Activated naive CD8-positive, alpha-beta T cell (primary cell): ENCODE data around the gene SHMT2.

Experiments used
- H3K27ac Mint-ChIP-seq: one replicate; pipeline ENCODE4 v1.8.0; 2021; ENCODE audit warnings: mixed read lengths
- H3K27me3 Mint-ChIP-seq: one replicate; pipeline ENCODE4 v1.8.0; 2021; ENCODE audit warnings: mixed read lengths
- H3K36me3 Mint-ChIP-seq: one replicate; pipeline ENCODE4 v1.8.0; 2021; ENCODE audit warnings: mixed read lengths
- H3K4me1 Mint-ChIP-seq: one replicate; pipeline ENCODE4 v1.8.0; 2021; ENCODE audit warnings: low read depth, mixed read lengths
- H3K4me3 Mint-ChIP-seq: one replicate; pipeline ENCODE4 v1.8.0; 2021; ENCODE audit warnings: mild to moderate bottlenecking, mixed read lengths
- H3K9me3 Mint-ChIP-seq: one replicate; pipeline ENCODE4 v1.8.0; 2021; ENCODE audit warnings: low read depth, mixed read lengths

Gene SHMT2

GRCh38 chr12:57224973-57225679 is 4.4 kb upstream of the SHMT2 start:
- Mint-ChIP-seq H3K36me3 (peaks cover 2% of the 10 kb centered on the region), H3K27ac (no peak overlapping the region), H3K4me3 (peak overlapping the region; percentile 27), H3K9me3 (no peaks in the 10 kb centered on the region), H3K27me3 (peaks cover 33% of the 10 kb centered on the region), H3K4me1 (peaks cover 55% of the 10 kb centered on the region)

DNA sequence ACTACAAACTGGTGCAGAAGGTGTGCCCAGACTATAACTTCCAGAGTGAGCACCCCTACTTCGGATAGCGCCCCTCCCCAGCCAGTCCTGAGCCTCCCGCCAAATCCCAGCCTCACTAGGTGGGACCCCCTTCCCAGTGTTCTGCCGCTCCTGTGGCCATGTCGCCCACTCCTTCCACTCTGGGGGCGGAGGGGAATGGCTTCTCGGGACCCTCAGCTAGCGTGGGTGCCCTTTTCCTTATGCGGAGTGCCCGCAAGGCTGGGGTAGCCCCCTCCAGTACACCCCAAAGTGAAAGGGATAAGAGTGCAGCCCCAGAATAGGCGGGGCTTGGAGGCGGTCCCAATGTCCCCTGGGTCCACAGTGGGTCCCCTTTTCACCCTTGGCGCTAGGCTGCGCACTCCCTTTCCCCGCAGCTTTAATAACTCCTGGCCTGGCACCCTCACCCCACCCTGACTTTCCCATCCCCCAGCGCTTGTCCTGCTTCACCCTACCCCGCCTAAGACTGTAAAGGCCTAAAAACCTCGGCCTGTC is 3.8 kb upstream of the SHMT2 start:
- peak overlapping the region; percentile 17 for H3K4me3 Mint-ChIP-seq
- H3K4me1 Mint-ChIP-seq: peaks cover 58% of the 10 kb centered on the region
- H3K27ac Mint-ChIP-seq: no peak overlapping the region
- H3K9me3 Mint-ChIP-seq: no peaks in the 10 kb centered on the region
- H3K27me3 Mint-ChIP-seq: peaks cover 31% of the 10 kb centered on the region
- peaks cover 8% of the 10 kb centered on the region for H3K36me3 Mint-ChIP-seq

DNA sequence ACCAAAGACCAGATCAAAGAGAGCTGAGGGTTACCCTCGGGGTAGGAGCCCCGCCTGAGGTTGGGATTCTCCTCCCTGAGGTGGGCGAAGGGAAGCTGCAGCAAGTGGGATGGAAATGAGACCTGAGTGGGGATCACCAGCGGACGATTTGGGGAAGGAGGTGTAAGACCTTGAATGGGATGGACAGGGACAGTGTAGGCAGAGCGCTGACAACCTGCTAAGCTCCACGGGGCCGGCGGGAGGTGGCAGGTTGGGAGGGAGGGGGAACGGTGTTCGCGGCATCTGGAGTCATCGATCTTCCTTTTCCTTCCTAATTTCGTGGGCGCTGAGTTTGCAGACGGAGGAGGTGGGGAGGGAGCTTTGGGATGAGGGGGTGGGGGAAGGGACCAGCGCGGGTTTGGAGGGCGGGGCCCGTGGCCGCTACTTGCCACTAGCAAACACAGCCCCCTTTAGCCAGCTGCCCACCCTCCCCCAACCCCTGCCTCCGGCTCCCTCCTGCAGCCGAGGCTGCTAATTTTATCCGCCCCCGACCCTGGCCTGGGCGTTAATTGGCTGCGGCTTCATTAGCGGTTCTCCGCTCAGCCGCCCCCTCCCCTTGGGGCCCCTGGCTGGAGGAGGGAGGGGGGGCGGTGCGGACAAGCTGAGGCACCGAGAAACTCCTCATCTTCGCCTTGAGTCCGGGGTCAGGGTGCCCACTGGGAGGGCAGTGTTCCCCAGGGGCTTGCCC is 2.8 kb upstream of the SHMT2 start:
- Mint-ChIP-seq H3K9me3 (no peaks in the 10 kb centered on the region), H3K27ac (peak overlapping the region; percentile 50), H3K4me1 (peaks cover 55% of the 10 kb centered on the region), H3K27me3 (peaks cover 25% of the 10 kb centered on the region), H3K36me3 (peaks cover 8% of the 10 kb centered on the region), H3K4me3 (peak overlapping the region; percentile 65)

GRCh38 chr12:57227315-57228115 is 2.0 kb upstream of the SHMT2 start:
- peaks cover 53% of the 10 kb centered on the region for H3K4me1 Mint-ChIP-seq
- peak overlapping the region; percentile 14 for H3K4me3 Mint-ChIP-seq
- H3K27me3 Mint-ChIP-seq: peaks cover 21% of the 10 kb centered on the region
- no peak overlapping the region for H3K27ac Mint-ChIP-seq
- H3K36me3 Mint-ChIP-seq: peaks cover 8% of the 10 kb centered on the region
- H3K9me3 Mint-ChIP-seq: no peaks in the 10 kb centered on the region

- Mint-ChIP-seq H3K27ac (peak overlapping the region; percentile 98), H3K4me3 (peak overlapping the region; percentile 98), H3K9me3 (no peaks in the 10 kb centered on the region), H3K36me3 (peaks cover 12% of the 10 kb centered on the region), H3K4me1 (peaks cover 51% of the 10 kb centered on the region), H3K27me3 (peaks cover 10% of the 10 kb centered on the region)
Observed at GRCh38 chr12:57229046-57229633, 371 bp upstream of the SHMT2 start.

- no peaks in the 10 kb centered on the region for H3K9me3 Mint-ChIP-seq
- peaks cover 17% of the 10 kb centered on the region for H3K36me3 Mint-ChIP-seq
- H3K27me3 Mint-ChIP-seq: peaks cover 8% of the 10 kb centered on the region
- H3K4me1 Mint-ChIP-seq: peaks cover 50% of the 10 kb centered on the region
- peak overlapping the region; percentile 98 for H3K27ac Mint-ChIP-seq
- H3K4me3 Mint-ChIP-seq: peak overlapping the region; percentile 98
Observed at GRCh38 chr12:57230381-57231155, 1.1 kb downstream of the SHMT2 start.

DNA sequence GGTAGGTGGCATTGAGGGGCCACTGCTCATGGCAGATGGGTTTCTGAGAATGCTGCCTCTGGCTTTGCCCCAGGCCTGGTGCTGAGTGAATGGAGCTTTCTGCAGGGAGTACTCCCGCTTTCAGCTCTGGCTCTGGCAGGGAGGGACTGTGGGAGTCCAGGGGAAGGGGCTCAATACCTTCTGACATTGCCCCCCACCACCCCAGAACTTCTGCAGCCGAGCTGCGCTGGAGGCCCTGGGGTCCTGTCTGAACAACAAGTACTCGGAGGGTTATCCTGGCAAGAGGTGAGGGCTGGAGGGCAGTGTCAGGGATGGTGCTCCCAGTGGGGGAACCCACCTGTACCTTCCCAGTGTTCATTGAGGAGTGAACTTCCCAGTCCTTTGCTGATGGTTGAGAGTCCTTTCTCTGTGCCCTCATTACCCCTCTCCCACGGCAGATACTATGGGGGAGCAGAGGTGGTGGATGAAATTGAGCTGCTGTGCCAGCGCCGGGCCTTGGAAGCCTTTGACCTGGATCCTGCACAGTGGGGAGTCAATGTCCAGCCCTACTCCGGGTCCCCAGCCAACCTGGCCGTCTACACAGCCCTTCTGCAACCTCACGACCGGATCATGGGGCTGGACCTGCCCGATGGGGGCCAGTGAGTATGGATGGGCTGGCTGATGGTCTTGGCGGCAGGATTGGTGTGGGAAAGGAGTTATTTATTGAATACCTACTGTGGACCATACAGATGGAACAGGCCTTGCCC is 1.9 kb downstream of the SHMT2 start:
- H3K4me1 Mint-ChIP-seq: peaks cover 45% of the 10 kb centered on the region
- H3K27me3 Mint-ChIP-seq: peaks cover 5% of the 10 kb centered on the region
- peak overlapping the region; percentile 98 for H3K4me3 Mint-ChIP-seq
- H3K36me3 Mint-ChIP-seq: peaks cover 17% of the 10 kb centered on the region
- H3K9me3 Mint-ChIP-seq: no peaks in the 10 kb centered on the region
- no peak overlapping the region for H3K27ac Mint-ChIP-seq

- no peaks in the 10 kb centered on the region for H3K9me3 Mint-ChIP-seq
- H3K36me3 Mint-ChIP-seq: peaks cover 17% of the 10 kb centered on the region
- no peak overlapping the region for H3K27ac Mint-ChIP-seq
- peak overlapping the region; percentile 98 for H3K4me3 Mint-ChIP-seq
- H3K27me3 Mint-ChIP-seq: peaks cover 5% of the 10 kb centered on the region
- H3K4me1 Mint-ChIP-seq: peaks cover 47% of the 10 kb centered on the region
Observed at GRCh38 chr12:57232156-57232756, 2.7 kb downstream of the SHMT2 start.

GRCh38 chr12:57233357-57234232 is 4.1 kb downstream of the SHMT2 start:
- Mint-ChIP-seq H3K27ac (no peak overlapping the region), H3K4me3 (peak overlapping the region; percentile 15), H3K9me3 (no peaks in the 10 kb centered on the region), H3K4me1 (peaks cover 48% of the 10 kb centered on the region), H3K36me3 (peaks cover 17% of the 10 kb centered on the region), H3K27me3 (peaks cover 7% of the 10 kb centered on the region)

- peak overlapping the region; percentile 15 for H3K4me3 Mint-ChIP-seq
- H3K36me3 Mint-ChIP-seq: peaks cover 17% of the 10 kb centered on the region
- H3K4me1 Mint-ChIP-seq: peaks cover 47% of the 10 kb centered on the region
- H3K9me3 Mint-ChIP-seq: no peaks in the 10 kb centered on the region
- peaks cover 10% of the 10 kb centered on the region for H3K27me3 Mint-ChIP-seq
- no peak overlapping the region for H3K27ac Mint-ChIP-seq
Observed at GRCh38 chr12:57234233-57234570, 4.7 kb downstream of the SHMT2 start.

DNA sequence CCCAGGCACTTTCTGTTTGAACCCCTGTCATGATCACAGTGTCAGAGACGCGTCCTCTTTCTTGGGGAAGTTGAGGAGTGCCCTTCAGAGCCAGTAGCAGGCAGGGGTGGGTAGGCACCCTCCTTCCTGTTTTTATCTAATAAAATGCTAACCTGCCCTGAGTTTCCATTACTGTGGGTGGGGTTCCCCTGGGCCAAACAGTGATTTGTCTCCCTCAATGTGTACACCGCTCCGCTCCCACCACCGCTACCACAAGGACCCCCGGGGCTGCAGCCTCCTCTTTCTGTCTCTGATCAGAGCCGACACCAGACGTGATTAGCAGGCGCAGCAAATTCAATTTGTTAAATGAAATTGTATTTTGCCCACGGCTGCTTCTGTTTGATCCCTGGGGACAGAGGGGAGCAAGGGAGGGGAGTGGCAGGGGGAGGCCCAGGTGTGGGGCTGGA is 5.1 kb downstream of the SHMT2 start:
- Mint-ChIP-seq H3K36me3 (peaks cover 17% of the 10 kb centered on the region), H3K9me3 (no peaks in the 10 kb centered on the region), H3K4me3 (no peak overlapping the region), H3K27ac (no peak overlapping the region), H3K4me1 (peaks cover 48% of the 10 kb centered on the region), H3K27me3 (peaks cover 10% of the 10 kb centered on the region)

- Mint-ChIP-seq H3K36me3 (peaks cover 15% of the 10 kb centered on the region), H3K4me3 (no peak overlapping the region), H3K27me3 (peaks cover 10% of the 10 kb centered on the region), H3K27ac (no peak overlapping the region), H3K4me1 (peaks cover 47% of the 10 kb centered on the region), H3K9me3 (no peaks in the 10 kb centered on the region)
Observed at GRCh38 chr12:57235017-57235727, 5.7 kb downstream of the SHMT2 start.
